Right atrium auricular region (tissue), 2 donors: Measurements from ENCODE around the gene PDZRN3. TPM values are rescaled to one million over a fixed set of nuclear protein-coding genes. Genes with fewer than 3 reads are reported as not detected.
A peak's percentile ranks its signal among the peaks of the same experiment; 100 is the strongest.

Source experiments
- DNase-seq: peaks from one replicate; pipeline ENCODE4 v3.0.0-alpha.2; 2019; ENCODE audit warnings: low spot score
- H3K27ac ChIP-seq, 2 donors: fragments of 200-600 bp; sonication (generic); 1 replicate in 1 of 2; 2 replicates in 1 of 2; pipeline ENCODE4 v1.5.1; 2016 to 2019
- H3K27me3 ChIP-seq, 2 donors: fragments of 200-600 bp; sonication (generic); one replicate each; pipeline versions ENCODE4 v1.5.1 to v1.6.0; 2017 to 2019
- H3K36me3 ChIP-seq: fragments of 200-600 bp; sonication (generic); one replicate; pipeline ENCODE4 v1.5.1; 2016
- H3K4me1 ChIP-seq, 2 donors: fragments of 200-600 bp; sonication (generic); one replicate each; pipeline versions ENCODE4 v1.5.1 to v1.6.0; 2017 to 2019
- H3K4me3 ChIP-seq, 2 donors: fragments of 200-600 bp; sonication (generic); 1 replicate in 1 of 2; 2 replicates in 1 of 2; pipeline ENCODE4 v1.5.1; 2017 to 2019; ENCODE audit warnings: mild to moderate bottlenecking in 1 of 2, moderate library complexity in 1 of 2
- H3K9me3 ChIP-seq, 2 donors: fragments of 200-600 bp; sonication (generic); one replicate each; pipeline ENCODE4 v1.5.1; 2019
- total RNA-seq, 2 donors: library from RNA; depleted of rRNA; stranded (reverse); fragments of >200 nt; gene quantifications; one replicate each; pipeline ENCODE4 v1.1.0, GENCODE V29; 2016
- TF ChIP-seq, protein P1 (sequence below), 2 donors: fragments of 200-600 bp; sonication (generic); IDR thresholded peaks; one replicate each; pipeline ENCODE4 v1.5.1; 2019; ENCODE audit warnings: antibody characterized with exemption in 2 of 2

The PDZRN3 gene
- total RNA-seq, 2 donors from 2014 or later: 66.8 to 87.4 TPM

DNA sequence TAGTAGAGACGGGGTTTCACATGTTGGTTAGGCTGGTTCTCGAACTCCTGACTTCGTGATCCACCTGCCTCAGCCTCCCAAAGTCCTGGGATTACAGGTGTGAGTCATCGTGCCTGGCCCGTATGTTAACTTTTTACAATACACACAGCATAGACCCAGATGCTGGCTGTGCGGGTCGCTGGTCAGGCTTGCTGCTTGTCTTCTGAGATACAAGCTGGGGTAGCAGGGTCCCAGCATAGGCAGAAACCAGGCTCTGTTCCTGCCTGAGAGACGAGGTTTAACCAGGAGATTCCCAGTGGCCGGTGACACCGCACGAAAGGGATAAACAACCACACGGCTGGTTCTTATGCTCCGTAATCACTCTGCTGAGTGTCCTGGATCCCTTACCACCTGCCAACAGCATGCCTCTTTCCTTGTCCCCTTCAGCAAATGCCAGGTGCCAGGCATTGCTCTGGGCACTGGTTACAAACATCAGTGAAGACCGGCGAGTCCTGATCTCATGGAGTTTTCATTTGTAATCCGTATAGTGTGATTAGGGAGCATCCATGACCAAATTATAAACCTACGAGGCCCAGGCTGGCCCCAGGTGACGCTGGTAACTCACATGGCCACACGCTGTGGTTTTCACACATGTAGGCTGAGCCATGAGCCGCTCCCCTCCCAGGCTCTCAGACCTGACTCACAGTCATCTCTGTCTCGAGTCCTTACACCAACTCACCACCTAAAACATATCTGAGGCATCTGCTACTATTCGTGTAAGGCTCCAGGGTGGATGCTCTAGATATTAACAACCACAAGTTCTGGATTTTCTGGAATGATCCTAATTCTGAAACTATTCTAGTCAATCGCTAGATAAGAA is 125.7 kb downstream of the PDZRN3 start:
- H3K27me3 ChIP-seq: no peaks in the 10 kb centered on the region
- TF ChIP-seq, protein P1, sequence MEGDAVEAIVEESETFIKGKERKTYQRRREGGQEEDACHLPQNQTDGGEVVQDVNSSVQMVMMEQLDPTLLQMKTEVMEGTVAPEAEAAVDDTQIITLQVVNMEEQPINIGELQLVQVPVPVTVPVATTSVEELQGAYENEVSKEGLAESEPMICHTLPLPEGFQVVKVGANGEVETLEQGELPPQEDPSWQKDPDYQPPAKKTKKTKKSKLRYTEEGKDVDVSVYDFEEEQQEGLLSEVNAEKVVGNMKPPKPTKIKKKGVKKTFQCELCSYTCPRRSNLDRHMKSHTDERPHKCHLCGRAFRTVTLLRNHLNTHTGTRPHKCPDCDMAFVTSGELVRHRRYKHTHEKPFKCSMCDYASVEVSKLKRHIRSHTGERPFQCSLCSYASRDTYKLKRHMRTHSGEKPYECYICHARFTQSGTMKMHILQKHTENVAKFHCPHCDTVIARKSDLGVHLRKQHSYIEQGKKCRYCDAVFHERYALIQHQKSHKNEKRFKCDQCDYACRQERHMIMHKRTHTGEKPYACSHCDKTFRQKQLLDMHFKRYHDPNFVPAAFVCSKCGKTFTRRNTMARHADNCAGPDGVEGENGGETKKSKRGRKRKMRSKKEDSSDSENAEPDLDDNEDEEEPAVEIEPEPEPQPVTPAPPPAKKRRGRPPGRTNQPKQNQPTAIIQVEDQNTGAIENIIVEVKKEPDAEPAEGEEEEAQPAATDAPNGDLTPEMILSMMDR (IDR thresholded peaks at IDR 0.05): no peak
- DNase-seq: no peak
- H3K9me3 ChIP-seq: no peaks in the 10 kb centered on the region
- H3K4me1 ChIP-seq: peaks cover 0 to 22% of the 10 kb centered on the region in 2 donors
- H3K4me3 ChIP-seq: no peak overlapping the region
- H3K27ac ChIP-seq: peak overlapping the region; percentile 32 to 68
- no peaks in the 10 kb centered on the region for H3K36me3 ChIP-seq

DNA sequence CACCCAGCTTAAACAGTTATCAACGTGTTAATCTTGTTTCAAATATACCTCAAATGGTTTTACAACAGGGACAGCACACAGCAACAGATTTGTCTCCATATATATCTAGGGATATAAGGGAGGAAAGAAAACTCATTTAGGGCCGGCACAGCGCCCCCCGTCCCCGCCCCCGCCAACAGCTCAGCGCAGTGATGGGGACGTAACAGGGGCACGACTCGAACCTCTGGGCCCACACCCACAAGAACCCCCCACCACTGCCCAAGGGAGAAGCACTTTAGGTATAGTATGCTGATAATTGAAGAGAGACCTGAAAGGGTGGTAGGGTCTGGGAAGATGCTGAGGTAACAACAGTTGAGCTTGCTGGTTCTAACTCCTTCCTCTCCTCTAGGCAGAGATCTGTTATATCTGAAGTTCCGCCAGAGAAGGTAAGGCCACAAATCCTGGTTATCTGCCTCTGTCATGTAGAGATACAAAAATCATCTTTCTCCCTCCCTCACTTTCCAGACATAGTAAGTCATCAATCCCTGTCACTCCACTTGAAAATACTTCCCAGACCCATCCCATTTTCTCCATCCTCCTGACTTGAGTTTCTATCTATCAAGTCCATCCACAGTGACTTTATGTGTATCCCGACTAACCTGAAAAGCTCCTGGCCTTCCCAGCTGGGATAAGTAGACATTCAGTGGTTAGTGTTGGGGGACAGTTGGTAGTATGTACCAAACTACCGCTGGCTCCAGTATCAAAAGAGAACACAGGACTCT is 126.9 kb downstream of the PDZRN3 start:
- Histone ChIP-seq H3K27me3 (no peaks in the 10 kb centered on the region), H3K27ac (peak overlapping the region; percentile 32 to 68), H3K9me3 (no peaks in the 10 kb centered on the region), H3K4me1 (peaks cover 0 to 24% of the 10 kb centered on the region in 2 donors), H3K36me3 (no peaks in the 10 kb centered on the region), H3K4me3 (no peak overlapping the region)
- no peak for DNase-seq
- TF ChIP-seq, protein P1 (IDR thresholded peaks at IDR 0.05): no peak

DNA sequence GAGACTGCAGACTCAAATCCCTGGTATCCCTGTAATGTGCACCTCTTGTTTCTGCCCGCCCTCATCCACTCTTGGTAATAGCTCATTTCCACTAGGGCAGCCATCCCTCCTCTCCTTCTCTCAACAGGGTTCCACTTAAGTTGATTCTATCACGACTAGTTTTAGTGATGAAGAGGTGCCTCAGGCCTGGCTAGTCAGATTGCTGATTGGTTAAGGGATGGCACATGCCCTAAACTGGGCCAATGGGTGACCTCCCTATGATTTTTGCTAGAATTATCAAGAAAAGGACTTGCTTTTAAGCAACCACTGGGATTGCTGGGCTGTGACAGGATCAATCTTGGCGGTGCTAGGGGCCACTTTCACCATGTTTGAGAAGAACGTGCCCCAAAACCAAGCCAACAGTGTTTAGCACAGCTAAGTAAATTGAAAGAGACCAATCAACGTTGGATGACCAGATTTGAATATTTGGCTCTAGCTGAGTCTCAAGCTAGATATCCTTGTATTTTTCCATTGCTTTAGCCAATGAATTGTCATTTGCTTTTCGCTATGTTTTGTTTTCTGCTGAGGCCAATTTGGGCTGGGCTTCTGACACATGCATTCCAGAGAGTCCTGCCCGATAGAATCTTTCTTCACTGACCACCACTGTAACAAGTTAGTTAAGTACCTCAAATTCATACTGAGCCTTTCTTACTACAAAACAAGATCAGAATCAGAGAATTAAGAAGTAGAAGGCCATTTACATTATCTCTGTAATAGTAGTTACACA is 131.0 kb downstream of the PDZRN3 start:
- H3K27ac ChIP-seq: peak overlapping the region in 1 of 2 donors; percentile 19
- no peaks in the 10 kb centered on the region for H3K27me3 ChIP-seq
- TF ChIP-seq, protein P1 (IDR thresholded peaks at IDR 0.05): no peak
- no peaks in the 10 kb centered on the region for H3K9me3 ChIP-seq
- peaks cover 2 to 36% of the 10 kb centered on the region in 2 donors for H3K4me1 ChIP-seq
- no peaks in the 10 kb centered on the region for H3K36me3 ChIP-seq
- H3K4me3 ChIP-seq: peak overlapping the region in 1 of 2 donors; percentile 1
- DNase-seq: no peak

DNA sequence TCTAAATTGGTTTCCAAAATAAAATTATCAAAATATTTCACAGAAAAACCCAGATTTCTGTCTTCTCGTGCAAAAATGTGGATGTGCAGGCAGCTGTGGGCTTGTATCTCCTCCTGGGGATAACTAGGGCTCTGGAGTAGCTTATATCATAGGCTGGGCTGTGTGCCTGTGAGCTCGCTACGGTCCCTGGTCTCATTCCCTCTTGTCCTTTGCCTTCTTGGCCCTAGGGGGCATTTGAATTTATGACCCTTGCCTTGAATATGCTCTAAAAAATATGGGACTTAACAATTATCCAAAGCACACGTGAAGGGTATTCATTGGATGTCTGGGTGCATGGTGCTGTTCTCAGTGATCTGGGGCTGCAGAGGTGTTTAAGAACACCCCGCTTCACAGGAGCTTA is 132.6 kb downstream of the PDZRN3 start:
- Histone ChIP-seq H3K27ac (peak overlapping the region in 1 of 2 donors; percentile 17), H3K27me3 (no peaks in the 10 kb centered on the region), H3K36me3 (no peaks in the 10 kb centered on the region), H3K4me1 (peaks cover 2 to 47% of the 10 kb centered on the region in 2 donors), H3K4me3 (no peak overlapping the region), H3K9me3 (no peaks in the 10 kb centered on the region)
- no peak for DNase-seq
- TF ChIP-seq, protein P1 (IDR thresholded peaks at IDR 0.05): no peak

DNA sequence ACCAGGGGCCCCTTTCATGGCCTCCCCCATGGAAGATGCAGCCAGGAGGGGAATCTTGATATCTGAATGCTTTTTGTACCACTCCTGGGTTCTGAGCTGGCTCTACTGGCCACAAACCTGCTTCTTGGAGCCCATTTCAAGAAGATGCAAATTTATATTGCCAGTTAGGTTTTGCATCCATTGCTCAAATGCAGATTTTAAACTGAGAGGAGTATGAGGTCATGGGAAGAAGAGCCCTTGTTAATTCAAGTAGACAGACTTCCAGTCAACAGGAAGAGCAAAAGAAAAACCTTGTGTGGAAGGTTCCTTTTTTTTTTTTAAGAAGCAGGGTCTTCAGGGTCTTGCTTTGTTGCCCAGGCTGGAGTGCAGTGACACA is 133.5 kb downstream of the PDZRN3 start:
- peaks cover 2 to 49% of the 10 kb centered on the region in 2 donors for H3K4me1 ChIP-seq
- peak overlapping the region; percentile 42 to 50 for H3K27ac ChIP-seq
- no peak overlapping the region for H3K4me3 ChIP-seq
- DNase-seq: no peak
- no peaks in the 10 kb centered on the region for H3K36me3 ChIP-seq
- TF ChIP-seq, protein P1 (IDR thresholded peaks at IDR 0.05): no peak
- H3K27me3 ChIP-seq: no peaks in the 10 kb centered on the region
- H3K9me3 ChIP-seq: no peaks in the 10 kb centered on the region
